GDM1 (cell line): Measurements from ENCODE around the gene EIF3L.
A peak's percentile ranks its signal among the peaks of the same experiment; 100 is the strongest.

ENCODE experiments used
- DNase-seq: peaks from one replicate; lab custom pipeline; 2025; lab: John Stamatoyannopoulos, UW

The EIF3L gene

DNA sequence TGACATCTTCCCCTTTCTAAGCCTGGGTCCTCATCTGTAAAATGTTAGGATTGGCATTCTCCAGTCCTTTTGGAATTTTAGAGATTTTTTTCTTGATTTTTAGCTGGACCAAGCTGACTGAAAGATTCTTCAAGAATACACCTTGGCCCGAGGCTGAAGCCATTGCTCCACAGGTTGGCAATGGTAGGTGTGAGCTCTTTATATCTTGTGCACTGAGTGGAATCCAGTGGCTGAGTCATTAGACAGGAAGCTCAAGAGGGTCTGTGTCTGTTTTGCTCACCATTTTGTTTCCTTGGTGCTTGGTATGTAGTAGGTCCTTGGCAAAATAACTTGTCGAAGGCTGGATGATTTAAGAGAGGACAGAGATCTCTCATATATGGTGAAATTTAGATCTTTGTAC lies 6.2 kb downstream of the EIF3L start:
- DNase-seq: no peak

DNA sequence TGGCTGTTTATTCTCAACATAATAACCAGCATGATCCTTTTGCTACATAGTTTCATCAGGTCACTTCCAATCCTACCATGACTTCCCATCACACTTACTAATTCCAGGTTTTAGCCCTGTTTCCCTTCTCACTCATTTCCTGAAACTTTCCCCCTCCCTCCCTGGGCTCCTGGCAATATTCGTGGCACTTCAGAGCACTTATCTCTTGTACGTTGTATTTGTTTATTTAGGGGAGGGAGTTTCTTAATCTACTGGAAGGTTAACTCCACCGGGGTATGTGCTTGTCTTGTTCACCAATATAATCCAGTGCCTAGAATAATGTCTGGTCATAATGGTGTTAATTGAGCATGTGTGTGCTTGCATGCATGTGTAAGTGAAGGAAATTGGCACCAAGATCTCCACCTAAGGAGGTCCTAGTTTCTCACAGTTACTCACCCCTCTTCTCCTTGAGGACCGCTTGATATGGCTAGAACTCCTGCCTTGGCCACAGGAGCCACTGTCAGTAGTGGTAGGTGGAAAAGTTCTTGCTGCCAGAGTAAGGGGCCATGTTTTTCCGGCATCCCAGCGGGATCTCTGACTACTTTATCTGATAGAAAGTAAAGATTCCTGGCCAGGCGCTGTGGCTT lies 11.7 kb downstream of the EIF3L start:
- DNase-seq: no peak

DNA sequence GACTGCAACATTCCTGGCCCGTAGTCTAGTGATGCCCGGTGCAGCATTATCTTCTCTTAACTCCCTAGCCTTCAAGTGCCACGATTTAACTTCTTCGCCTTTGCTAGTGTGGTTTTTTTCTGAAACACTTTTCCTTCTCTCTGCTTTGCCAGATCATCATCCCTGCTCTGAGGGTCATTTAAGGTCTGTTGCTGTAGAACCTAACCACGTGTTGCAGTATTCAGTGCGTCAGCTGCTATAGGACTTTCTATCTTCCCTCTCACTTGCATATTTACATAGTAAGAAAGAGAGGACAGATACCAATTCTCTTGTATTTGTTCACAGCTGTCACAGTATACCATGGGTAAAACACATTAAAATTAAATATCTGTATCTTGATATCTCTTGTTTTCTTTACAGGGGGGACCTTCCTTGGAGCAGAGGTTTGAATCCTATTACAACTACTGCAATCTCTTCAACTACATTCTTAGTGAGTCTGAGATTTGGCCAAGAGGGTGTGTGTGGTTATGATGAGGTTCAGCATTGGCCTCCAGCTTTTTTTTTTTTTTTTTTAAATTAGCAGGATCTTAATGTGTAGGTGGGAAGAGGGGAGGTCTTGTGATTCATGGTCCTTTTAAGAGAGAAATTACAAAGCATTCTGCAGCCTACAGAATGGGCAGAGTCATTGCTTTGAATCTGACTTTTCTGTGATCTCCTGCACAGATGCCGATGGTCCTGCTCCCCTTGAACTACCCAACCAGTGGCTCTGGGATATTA lies 13.5 kb downstream of the EIF3L start:
- DNase-seq: no peak

DNA sequence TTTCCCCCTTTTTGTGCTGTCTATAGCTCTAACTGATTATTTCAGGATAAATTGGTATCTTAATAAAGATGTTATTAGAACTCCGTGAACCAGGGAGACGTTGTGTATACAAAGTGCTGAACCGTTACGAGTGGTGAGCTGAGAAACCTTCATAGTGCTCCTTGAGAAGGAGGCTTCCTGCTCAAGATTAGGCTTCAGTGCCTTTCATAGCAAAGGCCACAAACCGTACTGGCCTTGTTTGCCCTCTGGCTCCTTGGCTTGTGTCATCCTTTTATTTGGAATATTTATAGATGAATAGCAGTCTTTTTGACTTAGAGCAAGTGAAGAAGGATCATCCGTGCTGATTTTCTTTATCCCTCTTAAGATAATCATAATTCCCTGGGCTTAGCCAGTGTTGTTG lies 16.3 kb downstream of the EIF3L start:
- no peak for DNase-seq

DNA sequence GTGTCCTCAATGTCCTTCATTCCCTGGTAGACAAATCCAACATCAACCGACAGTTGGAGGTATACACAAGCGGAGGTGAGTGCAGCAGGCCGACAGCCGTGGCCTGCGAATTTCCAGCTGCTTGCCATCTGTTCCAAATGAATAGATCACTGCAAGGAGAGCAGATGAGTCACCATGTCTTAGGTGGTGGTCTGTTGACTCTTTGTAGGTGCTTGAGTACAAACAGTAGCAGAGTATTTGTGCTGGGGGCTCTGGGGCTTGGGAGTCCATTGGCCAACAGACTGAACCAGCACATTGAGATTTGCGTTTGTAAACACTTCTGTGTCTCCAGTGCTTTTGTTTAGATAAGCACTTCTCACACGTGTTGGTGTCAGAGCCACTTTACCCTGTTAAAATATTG lies 21.1 kb downstream of the EIF3L start:
- no peak for DNase-seq

DNA sequence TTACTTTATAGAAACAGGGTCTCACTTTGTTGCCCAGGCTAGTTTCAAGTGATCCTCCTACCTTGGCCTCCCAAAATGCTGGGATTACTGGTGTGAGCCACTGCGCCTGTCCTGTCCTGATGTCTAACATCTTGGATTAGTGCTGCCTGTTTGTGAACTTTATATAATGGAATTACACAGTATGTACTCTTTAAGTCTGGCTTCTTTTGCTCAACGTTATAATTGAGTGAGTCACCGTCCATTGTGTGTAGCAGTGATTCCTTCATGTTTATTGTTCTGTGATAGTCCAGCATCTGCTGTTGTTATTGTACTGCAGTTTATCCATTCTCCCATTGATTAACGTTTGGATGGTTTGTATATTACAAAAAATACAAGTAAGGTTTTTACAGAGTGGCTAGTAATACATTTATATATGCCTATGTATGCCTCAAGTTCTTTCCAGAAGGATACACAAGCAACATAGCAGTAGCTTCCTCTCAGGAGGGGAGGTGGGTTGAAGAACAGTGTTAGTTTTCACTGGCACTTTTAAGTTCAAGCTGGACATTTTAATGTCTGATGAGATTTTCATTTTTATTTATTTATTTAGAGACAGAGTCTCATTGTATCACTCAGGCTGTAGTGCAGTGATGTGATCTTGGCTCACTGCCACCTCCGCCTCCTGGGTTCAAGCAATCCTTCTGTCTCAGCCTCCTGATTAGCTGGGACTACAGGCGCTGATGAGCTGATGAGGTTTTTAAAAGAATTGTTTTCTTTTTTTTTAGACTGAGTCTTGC lies 31.6 kb downstream of the EIF3L start:
- no peak for DNase-seq

DNA sequence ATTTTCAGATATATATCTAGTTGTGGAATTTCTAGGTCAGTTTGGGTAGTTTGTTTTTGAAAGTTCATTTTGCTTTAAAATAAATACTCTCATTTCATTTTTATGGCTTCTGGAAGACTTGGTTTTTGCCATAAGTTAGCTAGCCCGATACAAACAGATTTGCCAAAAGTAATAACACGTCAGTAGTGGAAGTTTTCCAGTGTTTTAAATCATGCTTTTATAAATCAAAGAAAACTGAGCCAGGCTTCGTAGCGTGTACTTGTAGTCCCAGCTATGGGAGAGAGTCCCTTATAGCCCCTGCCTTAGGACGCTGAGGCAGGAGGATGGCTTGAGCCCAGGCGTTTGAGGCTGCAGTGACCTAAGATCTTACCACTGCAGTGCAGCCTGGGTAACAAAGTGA lies 35.2 kb downstream of the EIF3L start:
- DNase-seq: no peak

DNA sequence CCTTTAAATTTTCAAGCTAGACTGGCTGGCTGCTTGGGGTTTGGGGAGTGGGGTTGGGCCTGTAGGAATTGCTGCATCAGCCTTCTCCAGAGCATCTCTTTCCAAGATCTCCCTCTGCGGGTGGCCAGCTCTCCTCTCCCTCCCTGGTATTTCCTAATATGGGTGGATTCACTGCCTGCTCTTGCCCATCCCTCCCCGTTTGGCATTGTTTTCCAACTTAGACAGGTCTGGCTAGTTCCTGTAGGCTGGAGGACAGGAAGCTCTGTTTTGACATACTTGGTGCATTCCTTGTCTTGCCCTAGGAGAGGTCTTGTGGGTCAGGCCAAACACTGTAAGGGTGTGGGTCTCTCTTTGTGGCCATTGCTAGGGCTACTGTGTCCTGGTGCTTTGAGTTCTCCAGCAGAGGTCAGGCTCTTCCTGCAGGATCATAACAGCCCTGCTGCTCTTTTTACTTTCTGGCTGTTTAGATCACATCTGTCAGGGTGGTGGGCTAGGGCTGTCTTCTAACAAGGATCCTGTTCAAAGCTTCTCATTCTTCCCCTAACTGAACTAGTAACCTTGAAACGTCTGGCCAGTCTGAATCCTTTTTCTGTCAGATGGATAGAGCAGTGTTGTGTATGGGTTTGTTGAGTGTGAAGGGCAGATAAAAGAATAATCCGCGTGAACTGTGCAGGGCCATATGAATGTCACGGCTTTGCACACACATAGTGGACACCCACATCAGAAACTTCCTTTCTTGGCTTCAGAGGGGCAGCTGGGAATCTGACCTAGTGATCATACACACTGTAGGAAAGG lies 38.6 kb downstream of the EIF3L start:
- DNase-seq: no peak

DNA sequence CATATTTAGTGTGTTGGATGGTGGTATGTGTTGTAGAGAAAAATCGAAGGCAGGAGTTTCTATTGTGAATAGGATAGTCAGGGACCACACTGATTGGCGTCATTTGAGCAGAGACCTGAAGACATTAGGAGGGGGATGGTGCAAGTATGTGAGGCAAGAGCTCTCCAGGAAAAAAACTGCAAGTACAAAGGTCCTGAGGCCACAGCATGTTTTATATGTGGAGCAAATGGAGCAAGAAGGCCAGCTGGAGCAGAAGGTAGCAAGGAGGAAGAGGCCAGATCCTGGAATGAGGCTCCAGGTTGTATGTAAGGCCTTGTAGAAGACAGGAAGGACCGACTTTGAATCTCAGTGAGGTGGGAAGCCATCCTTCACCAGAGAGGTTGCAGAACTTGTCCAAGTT lies 42.7 kb downstream of the EIF3L start:
- no peak for DNase-seq

DNA sequence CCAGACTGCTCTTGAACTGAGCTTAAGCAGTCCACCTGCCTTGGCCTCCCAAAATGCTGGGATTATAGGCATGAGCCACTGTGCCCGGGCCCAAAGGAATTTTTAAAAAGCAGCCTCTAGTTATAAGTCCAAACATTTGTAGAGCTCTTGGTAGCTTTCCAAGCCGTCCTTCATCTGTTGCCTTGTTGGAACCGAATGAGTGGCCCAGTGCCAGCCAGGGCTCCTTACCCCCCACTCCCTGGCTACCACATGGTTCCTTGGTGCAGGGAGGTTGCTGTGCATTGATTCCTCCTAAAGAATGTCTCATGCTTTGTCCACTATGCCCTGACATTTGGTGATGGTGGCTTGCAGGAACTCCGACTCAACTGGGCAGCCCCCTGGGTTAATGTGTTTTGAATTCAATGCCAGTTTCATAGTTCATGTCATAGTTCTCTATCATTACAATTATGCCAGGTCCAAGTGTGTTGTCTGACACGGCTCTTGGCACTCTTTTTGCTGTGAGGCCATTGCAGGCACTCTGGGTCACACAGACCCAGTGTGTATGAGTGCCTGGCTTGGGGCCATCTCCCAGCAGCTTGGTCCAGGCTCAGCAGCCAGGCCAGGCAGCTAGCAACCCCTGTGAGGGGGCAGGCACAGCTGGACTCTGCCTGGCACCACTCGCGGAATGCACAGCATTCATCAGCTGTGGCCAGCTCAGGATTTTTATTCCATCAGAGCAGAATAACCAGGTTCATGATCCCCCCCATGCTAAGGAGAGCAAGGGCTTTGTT lies 43.5 kb downstream of the EIF3L start:
- no peak for DNase-seq

DNA sequence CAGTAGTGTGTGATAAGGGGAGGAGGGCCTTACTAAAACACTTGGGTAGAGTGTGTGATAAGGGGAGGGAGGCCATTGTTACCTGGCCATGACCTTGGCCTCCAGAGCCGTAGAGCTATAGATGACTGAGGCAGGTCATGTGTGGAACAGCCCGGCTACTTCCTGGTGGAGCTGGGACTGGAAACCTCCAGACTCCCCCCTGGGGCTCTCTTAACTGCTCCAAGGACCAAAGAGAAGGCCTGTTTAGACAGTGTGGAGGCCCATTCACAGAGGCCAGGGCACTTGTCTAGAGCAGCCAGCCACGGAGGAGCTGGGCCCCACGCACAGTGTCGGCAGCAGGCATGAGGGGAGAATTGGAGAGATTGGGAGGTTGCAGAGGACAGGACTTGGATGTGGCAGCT lies 44.4 kb downstream of the EIF3L start:
- DNase-seq: no peak

DNA sequence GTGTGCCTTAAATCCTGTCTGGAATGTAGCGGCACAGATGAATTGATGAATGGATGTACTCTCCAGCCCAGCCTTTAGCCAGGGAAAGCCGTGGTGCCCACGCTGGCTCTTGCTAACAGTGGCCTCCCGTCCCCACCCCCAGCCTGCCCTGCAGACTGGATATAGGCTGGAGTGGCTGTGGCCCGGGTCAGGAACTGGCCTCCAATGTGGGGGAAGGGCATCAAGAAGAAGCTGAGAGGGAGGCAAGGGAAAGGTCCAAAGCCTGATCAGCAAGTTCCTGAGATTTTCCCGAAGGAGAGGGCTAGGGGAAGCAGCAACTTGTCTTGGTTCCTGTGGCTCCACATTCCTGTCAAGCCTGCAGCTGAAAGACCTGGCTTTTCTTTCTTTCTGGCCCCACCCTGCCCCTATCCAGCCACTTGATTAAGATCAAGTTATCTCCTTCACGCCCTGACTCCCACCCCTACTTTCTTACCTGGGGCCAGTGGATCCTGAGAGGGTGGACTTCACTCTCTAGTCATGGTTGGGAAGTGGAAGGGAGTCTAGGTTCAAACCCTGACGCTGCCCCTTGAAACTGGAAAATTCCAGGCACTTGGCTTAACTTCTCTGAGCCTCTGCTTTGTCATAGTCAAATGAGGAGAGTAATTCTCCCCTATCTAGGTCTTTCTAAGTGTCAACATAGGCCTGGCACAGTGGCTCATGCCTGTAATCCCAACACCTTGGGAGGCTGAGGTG lies 45.9 kb downstream of the EIF3L start:
- no peak for DNase-seq

DNA sequence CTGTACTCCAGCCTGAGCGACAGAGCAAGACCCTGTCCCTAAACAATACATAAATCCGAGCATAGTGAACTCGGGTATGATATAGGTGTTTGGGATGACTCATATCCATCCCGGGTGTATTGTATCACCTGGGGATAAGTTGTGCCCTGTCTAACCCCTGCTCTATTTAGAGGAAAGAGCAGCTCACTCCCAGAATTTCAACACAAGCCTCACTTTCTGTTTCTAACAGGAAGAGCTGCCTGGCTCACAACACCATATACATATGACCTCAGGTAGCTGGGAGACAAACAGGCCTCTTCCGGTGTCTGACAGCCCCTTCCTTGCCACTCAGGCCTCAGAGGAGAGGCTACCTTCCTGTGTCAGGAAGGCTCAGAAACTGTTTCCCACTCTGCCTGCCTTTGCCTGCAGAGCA lies 47.0 kb downstream of the EIF3L start:
- peak; percentile 51 for DNase-seq

DNA sequence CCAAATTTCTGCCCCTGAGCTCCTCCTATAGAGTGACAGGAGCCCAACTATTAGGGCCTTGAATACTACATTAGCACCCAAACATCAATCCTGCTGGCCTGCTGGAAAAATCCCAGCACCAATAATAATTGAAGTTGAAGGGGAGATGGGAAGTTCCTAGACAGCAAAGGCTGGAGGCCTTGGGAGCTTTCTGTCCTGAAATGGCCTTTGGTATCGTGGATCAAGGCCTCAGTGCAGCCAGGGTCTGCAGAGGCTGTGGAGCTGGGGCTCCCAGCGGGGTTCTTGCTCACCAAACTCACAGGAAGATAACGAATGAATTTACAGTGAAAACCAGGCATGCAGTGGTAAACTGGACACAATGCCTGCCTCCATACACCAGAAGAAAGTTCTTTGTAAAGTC lies 47.7 kb downstream of the EIF3L start:
- no peak for DNase-seq

DNA sequence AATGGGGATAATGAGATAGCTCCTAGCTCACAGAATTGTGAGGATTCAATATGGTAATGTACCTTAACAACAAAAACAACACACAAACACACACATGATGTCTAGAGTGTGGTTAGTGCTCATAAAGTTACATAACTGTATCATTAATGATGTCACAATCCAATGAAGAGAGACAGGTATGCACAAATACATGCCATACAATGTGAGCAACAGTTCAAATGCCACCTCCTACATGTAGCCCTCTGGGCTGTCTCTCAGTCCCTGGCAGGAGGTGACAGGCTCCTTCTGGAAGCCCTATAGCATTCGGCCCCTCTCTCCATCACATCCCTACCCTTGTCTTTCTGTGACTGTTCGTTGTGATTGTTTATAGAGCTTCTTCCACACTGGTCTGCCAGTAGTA lies 48.6 kb downstream of the EIF3L start:
- no peak for DNase-seq

DNA sequence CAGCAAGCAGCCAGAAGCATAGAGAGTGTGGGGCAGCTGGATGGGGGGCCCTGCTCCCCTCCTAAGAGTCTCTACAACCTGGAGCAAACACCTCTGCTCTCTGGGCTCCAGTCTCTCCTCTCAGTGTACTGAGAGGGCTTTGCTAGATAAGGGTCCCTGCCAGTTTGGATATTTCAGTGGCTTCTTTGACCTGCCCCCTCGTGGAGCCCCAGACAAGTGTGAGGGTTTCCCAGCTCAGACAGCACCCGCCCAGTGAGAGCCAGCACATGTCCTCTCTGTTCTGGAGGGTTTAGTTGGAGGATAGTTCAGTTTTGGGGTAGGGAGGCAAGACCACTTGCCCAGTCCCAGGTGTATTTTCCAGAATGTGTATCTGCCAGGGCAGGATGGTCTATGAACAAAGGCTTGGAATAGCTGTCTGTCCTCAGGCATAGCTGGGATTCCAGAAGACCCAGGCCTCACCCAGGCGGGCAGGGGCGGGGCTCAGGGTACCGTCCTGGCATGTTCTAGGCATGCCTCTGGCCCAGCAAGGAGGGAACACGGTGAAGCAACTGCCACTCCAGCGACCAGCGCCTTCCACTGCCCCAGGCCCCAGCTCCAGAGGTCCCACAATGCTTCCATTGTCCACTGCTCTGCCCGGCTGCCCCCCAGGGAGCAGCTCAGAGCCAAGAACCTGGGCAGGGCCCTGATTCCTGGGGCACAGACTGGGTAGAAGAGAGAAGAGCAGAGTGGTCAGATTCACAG lies 49.4 kb downstream of the EIF3L start:
- no peak for DNase-seq

DNA sequence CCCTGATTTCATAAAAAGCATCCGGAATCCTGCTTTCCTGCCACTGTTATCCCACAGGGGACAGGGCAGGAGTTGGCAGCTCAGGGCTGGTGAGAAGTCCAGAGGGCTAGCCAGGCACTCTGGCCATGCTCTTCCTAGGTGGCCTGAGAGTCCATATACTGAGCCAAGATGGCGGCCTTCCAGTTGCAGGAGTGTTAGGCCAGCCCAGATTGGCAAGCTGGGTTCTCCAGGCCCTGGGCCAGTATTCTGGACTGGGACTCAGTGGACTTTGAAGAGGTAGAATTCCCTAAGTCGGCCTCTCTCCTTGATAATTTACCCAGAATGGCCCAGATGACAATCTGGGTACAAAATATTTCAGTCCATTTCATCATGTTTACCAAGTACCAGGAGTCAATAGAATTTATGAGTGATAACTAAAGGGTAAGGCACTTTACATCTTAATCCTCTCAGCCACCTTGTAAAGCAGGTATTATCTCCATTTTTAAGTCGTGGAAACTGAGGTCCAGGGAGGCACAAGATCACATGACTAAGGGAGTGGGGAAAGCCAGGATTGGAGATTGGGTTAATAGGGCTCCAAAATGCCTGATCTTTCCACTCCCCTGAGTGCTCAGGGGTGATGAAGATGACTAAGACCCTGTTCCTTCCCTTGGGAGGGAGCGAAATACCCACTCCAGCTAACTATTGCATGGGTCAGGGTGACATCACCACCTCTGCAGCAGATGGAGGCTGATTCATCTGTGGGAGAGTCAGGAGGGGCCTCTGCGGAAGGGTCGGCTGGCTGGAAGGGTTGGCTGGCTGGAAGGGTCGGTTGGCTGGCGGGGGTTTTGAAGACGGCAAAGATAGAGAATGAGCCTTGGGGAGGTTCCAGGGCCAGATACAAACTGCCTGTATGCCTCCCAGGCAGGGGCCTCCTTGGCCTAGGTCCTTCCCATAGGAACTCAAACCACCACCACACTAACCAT lies 55.6 kb downstream of the EIF3L start:
- peak; percentile 45 for DNase-seq

DNA sequence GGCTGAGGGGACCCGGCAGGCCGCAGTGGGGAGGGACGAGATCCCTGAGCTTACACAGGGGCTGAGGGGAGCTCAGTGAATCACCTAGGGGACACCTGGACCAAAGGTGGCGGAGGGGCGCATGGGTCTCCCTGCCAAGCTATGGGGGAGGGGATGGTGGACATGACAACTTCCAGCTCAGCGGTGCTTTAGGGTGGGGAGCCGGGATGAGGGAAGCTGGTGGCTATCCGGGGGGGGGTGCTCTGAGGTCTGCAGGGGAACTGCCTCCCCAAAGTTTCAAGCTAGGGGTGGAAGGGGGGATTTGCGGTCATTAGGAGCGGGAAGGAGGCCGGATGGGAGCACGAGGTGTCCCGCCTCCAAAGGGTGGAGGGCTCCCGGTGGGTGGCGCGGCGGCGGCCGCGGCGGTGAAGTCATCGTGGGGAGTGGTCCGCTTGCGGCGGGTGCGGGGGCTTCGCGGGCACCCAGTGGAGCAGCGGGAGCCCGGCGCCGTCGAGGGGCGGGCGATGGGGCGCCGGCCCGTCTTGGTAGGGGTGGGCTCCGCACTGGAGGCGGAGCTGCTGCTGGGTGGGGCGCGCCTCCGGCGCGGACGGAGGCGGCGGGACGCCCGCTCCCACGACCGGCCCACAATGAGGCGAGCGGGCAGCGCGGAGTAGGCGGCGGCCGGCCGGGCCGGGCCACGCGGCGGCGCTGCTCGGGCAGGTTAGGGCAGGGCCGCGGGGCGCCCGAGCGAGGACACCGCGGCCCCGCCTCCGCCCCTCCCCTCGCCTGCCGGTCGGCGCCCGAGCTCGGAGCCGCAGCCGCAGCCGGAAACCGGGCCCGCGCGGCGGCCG lies 56.5 kb downstream of the EIF3L start, which contains the start of gene MICALL1:
Gene MICALL1, plus strand, starts transcription at position 764 of the 830 bp plus-strand sequence. CDS start 126 bp downstream, outside the sequence.
- DNase-seq: peak; percentile 68
